ENCODE data around the gene LAMA1.

The LAMA1 gene

GRCh38 chr18:6994771-6995430 is 122.7 kb downstream of the LAMA1 start:
- peak; percentile 39 for DNase-seq (ENCODE audit: low read depth)
- TF ChIP-seq, protein P1, sequence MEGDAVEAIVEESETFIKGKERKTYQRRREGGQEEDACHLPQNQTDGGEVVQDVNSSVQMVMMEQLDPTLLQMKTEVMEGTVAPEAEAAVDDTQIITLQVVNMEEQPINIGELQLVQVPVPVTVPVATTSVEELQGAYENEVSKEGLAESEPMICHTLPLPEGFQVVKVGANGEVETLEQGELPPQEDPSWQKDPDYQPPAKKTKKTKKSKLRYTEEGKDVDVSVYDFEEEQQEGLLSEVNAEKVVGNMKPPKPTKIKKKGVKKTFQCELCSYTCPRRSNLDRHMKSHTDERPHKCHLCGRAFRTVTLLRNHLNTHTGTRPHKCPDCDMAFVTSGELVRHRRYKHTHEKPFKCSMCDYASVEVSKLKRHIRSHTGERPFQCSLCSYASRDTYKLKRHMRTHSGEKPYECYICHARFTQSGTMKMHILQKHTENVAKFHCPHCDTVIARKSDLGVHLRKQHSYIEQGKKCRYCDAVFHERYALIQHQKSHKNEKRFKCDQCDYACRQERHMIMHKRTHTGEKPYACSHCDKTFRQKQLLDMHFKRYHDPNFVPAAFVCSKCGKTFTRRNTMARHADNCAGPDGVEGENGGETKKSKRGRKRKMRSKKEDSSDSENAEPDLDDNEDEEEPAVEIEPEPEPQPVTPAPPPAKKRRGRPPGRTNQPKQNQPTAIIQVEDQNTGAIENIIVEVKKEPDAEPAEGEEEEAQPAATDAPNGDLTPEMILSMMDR (conservative IDR thresholded peaks at IDR 0.05; ENCODE audit: low read length), result no peak
- H3K4me3 ChIP-seq (ENCODE audit: low read length), result peak overlapping the region; percentile 15; the same call in 1 of the 2 replicates

- DNase-seq (ENCODE audit: low read depth), result peak; percentile 48
- TF ChIP-seq, protein P1 (conservative IDR thresholded peaks at IDR 0.05; ENCODE audit: low read length), result no peak
- no peak overlapping the region for H3K4me3 ChIP-seq (ENCODE audit: low read length)
Observed at GRCh38 chr18:6994056-6994770, 123.4 kb downstream of the LAMA1 start.

GRCh38 chr18:6992761-6993160 is 124.8 kb downstream of the LAMA1 start:
- DNase-seq (ENCODE audit: low read depth), result no peak
- TF ChIP-seq, protein P1 (conservative IDR thresholded peaks at IDR 0.05; ENCODE audit: low read length), result no peak
- H3K4me3 ChIP-seq (ENCODE audit: low read length), result no peak overlapping the region

DNA sequence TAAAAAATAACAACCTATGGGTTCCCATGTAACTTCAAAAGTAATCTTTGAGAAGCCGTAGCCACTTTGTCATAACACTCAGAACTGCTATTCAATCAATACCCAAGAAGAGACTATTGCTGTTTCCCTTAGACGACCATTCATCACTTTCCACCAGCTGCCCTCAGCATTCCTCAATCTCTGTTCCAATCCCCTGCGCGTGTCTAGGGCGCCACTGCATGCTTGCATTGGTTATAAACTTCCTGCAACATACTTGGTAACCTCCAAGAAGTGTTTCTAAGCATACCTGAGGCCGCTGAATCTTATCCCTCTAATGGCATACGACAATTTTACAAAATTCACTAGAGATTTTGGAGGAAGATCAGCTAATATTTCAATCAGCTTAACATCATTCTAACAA is 134.2 kb downstream of the LAMA1 start:
- no peak for DNase-seq (ENCODE audit: low read depth)
- TF ChIP-seq, protein P1 (conservative IDR thresholded peaks at IDR 0.05; ENCODE audit: low read length), result no peak
- no peak overlapping the region for H3K4me3 ChIP-seq (ENCODE audit: low read length)

DNA sequence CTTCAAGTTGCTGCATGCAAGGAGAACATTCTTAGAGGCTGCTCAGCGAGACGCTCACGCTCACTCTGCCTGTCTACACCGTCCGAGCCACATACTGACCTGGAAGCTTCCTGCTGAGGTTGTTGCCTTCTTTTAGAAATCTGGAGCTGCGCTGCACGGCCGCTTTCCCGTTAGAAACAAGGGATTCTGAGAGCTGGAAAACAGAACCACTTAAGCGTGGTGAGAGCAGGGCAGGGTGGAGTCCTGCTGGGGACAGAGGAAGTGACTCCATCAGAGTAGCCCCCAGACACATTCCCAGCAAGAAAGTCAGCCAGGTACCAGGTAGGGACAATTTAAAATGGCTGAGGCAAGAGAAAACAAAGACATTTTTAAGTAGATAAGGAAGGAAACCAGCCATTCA is 135.2 kb downstream of the LAMA1 start:
- TF ChIP-seq, protein P1 (conservative IDR thresholded peaks at IDR 0.05; ENCODE audit: low read length), result no peak
- no peak for DNase-seq (ENCODE audit: low read depth)
- no peak overlapping the region for H3K4me3 ChIP-seq (ENCODE audit: low read length)

DNA sequence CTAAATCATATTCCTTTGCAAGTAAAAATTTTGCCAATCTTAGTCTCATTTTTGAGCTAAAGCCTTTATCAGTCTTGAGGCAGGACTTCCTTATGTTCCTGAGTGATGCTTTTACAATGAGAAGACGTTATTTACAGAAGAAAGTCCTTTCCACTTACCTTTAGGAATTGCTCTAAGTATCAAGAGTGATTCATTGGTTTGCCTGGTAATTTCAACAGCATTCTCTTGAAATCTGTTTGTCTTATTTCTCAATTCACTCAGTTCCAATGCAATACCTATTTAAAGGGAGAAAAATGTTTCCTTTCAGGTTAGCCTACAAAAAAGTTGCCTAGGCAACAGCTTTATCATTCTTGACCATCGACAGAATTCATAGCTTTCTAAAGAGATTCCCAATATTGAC is 137.2 kb downstream of the LAMA1 start:
- TF ChIP-seq, protein P1 (conservative IDR thresholded peaks at IDR 0.05; ENCODE audit: low read length), result no peak
- no peak for DNase-seq (ENCODE audit: low read depth)
- no peak overlapping the region for H3K4me3 ChIP-seq (ENCODE audit: low read length)

GRCh38 chr18:6979954-6980353 is 137.6 kb downstream of the LAMA1 start:
- no peak for DNase-seq (ENCODE audit: low read depth)
- TF ChIP-seq, protein P1 (conservative IDR thresholded peaks at IDR 0.05; ENCODE audit: low read length), result no peak
- no peak overlapping the region for H3K4me3 ChIP-seq (ENCODE audit: low read length)
